H9 (cell line): Measurements from ENCODE around the gene NEGR1. TPM values are rescaled to one million over a fixed set of nuclear protein-coding genes. Genes with fewer than 3 reads are reported as not detected.

ENCODE experiments used
- DNase-seq: peaks from one replicate; pipeline ENCODE4 v3.0.0-alpha.2; 2017
- H2AFZ ChIP-seq: one replicate; pipeline ENCODE4 v1.6.1; 2013; ENCODE audit warnings: mild to moderate bottlenecking, low read length, control low read depth, moderate library complexity
- H2AK5ac ChIP-seq: 2 replicates; pipeline ENCODE4 v1.6.1; 2013; ENCODE audit warnings: low read length, control low read depth, mixed read lengths; ENCODE audit not compliant: insufficient read length
- H2BK120ac ChIP-seq: one replicate; pipeline ENCODE4 v1.6.1; 2013; ENCODE audit warnings: low read depth, mild to moderate bottlenecking, low read length, control low read depth, inconsistent platforms; ENCODE audit not compliant: poor library complexity, severe bottlenecking
- H2BK12ac ChIP-seq: 2 replicates; pipeline ENCODE4 v1.6.1; 2013; ENCODE audit warnings: low read length, control low read depth, mixed read lengths, low read depth; ENCODE audit not compliant: insufficient read length
- H2BK15ac ChIP-seq: 2 replicates; pipeline ENCODE4 v1.6.1; 2013; ENCODE audit warnings: low read depth, low read length, control low read depth
- H2BK20ac ChIP-seq: one replicate; pipeline ENCODE4 v1.6.1; 2013; ENCODE audit warnings: low read depth, mild to moderate bottlenecking, low read length, control low read depth, inconsistent platforms; ENCODE audit not compliant: poor library complexity, severe bottlenecking
- H2BK5ac ChIP-seq: 2 replicates; pipeline ENCODE4 v1.6.1; 2013; ENCODE audit warnings: low read length, control low read depth, mixed read lengths; ENCODE audit not compliant: insufficient read length
- H3K14ac ChIP-seq: 2 replicates; pipeline ENCODE4 v1.6.1; 2013; ENCODE audit warnings: low read length, control low read depth; ENCODE audit not compliant: insufficient read depth
- H3K18ac ChIP-seq: 2 replicates; pipeline ENCODE4 v1.6.1; 2013; ENCODE audit warnings: low read depth, mild to moderate bottlenecking, mixed read lengths, low read length, control low read depth; ENCODE audit not compliant: insufficient read length
- H3K23ac ChIP-seq: 2 replicates; pipeline ENCODE4 v1.6.1; 2013; ENCODE audit warnings: low read length, control low read depth, mixed read lengths, low read depth; ENCODE audit not compliant: insufficient read length
- H3K23me2 ChIP-seq: 2 replicates; pipeline ENCODE4 v1.6.1; 2013; ENCODE audit warnings: low read depth, mild to moderate bottlenecking, mixed read lengths, low read length, control low read depth; ENCODE audit not compliant: insufficient read length, poor library complexity, severe bottlenecking
- H3K27ac ChIP-seq: 2 replicates; pipeline ENCODE4 v1.5.1; 2013; ENCODE audit warnings: low read length, control low read depth, mixed read lengths, low read depth; ENCODE audit not compliant: insufficient read length
- H3K27me3 ChIP-seq: 2 replicates; pipeline ENCODE4 v1.6.1; 2013; ENCODE audit warnings: low read length, control low read depth, inconsistent platforms; ENCODE audit not compliant: insufficient read depth
- H3K4ac ChIP-seq: 2 replicates; pipeline ENCODE4 v1.6.1; 2013; ENCODE audit warnings: low read depth, mild to moderate bottlenecking, control low read depth, inconsistent platforms, low read length, moderate library complexity
- H3K4me1 ChIP-seq: 2 replicates; pipeline ENCODE4 v1.6.1; 2013; ENCODE audit warnings: low read length, control low read depth, inconsistent platforms; ENCODE audit not compliant: insufficient read depth
- H3K4me2 ChIP-seq: 2 replicates; pipeline ENCODE4 v1.6.1; 2013; ENCODE audit warnings: low read length, control low read depth, mixed read lengths; ENCODE audit not compliant: insufficient read length, insufficient read depth
- H3K56ac ChIP-seq: 2 replicates; pipeline ENCODE4 v1.6.1; 2013; ENCODE audit warnings: low read depth, mild to moderate bottlenecking, mixed read lengths, low read length, control low read depth; ENCODE audit not compliant: insufficient read length
- H3K79me1 ChIP-seq: 2 replicates; pipeline ENCODE4 v1.6.1; 2013; ENCODE audit warnings: low read depth, mild to moderate bottlenecking, moderate library complexity, low read length, control low read depth, inconsistent platforms; ENCODE audit not compliant: insufficient read depth, poor library complexity, severe bottlenecking
- H3K79me2 ChIP-seq: 2 replicates; pipeline ENCODE4 v1.6.1; 2013; ENCODE audit warnings: low read length, control low read depth, inconsistent platforms; ENCODE audit not compliant: insufficient read depth
- H3K9ac ChIP-seq: 2 replicates; pipeline ENCODE4 v1.6.1; 2013; ENCODE audit warnings: low read length, control low read depth, mixed read lengths; ENCODE audit not compliant: insufficient read length; ENCODE audit errors: extremely low read depth
- H3K9me3 ChIP-seq: one replicate; pipeline ENCODE4 v1.6.1; 2013; ENCODE audit warnings: low read depth, low read length, inconsistent platforms; ENCODE audit not compliant: control insufficient read depth
- H3T11ph ChIP-seq: one replicate; pipeline ENCODE4 v1.6.1; 2013; ENCODE audit warnings: mild to moderate bottlenecking, low read length, control low read depth, inconsistent platforms
- H4K20me1 ChIP-seq: one replicate; pipeline ENCODE4 v1.6.1; 2013; ENCODE audit not compliant: control insufficient read depth, insufficient read length, insufficient read depth
- H4K5ac ChIP-seq: 2 replicates; pipeline ENCODE4 v1.6.1; 2013; ENCODE audit warnings: low read depth, mild to moderate bottlenecking, mixed read lengths, low read length, control low read depth; ENCODE audit not compliant: insufficient read length
- H4K8ac ChIP-seq: replicated peaks from 2 replicates; pipeline ENCODE4 v1.6.1; 2013; ENCODE audit warnings: low read length, control low read depth, mixed read lengths, low read depth; ENCODE audit not compliant: insufficient read length
- H4K91ac ChIP-seq: 2 replicates; pipeline ENCODE4 v1.6.1; 2013; ENCODE audit warnings: low read depth, mild to moderate bottlenecking, moderate library complexity, mixed read lengths, low read length, control low read depth; ENCODE audit not compliant: insufficient read length
- H3K27ac Mint-ChIP-seq, 3 experiments: 2 replicates in 2 of 3; 3 replicates in 1 of 3; pipeline ENCODE4 v1.8.0; 2020 to 2021; ENCODE audit warnings: mixed read lengths in 3 of 3, mild to moderate bottlenecking in 1 of 3, moderate library complexity in 1 of 3
- H3K27me3 Mint-ChIP-seq: 2 replicates; pipeline ENCODE4 v1.8.0; 2021; ENCODE audit warnings: low read depth, mild to moderate bottlenecking, moderate library complexity, mixed read lengths
- H3K36me3 Mint-ChIP-seq, 3 experiments: 2 replicates in 2 of 3; 3 replicates in 1 of 3; pipeline ENCODE4 v1.8.0; 2020 to 2021; ENCODE audit warnings: low read depth in 3 of 3, mixed read lengths in 3 of 3; ENCODE audit not compliant: insufficient read depth in 1 of 3
- H3K4me1 Mint-ChIP-seq, 2 experiments: 2 replicates each; pipeline ENCODE4 v1.8.0; 2020; ENCODE audit warnings: mixed read lengths in 2 of 2
- H3K4me3 Mint-ChIP-seq, 2 experiments: 2 replicates in 1 of 2; 3 replicates in 1 of 2; pipeline ENCODE4 v1.8.0; 2020 to 2021; ENCODE audit warnings: mild to moderate bottlenecking in 2 of 2, mixed read lengths in 2 of 2, moderate library complexity in 1 of 2
- H3K9me3 Mint-ChIP-seq, 2 experiments: 2 replicates in 1 of 2; 3 replicates in 1 of 2; pipeline ENCODE4 v1.8.0; 2020; ENCODE audit warnings: mild to moderate bottlenecking in 2 of 2, mixed read lengths in 2 of 2, moderate library complexity in 1 of 2
- WGBS: extraction: QIAGEN DNeasy Blood & Tissue Kit; methylation state at CpG from one replicate; pipeline ENCODE4 v1.1.7; 2013; ENCODE audit warnings: missing lambda C conversion rate, low lambda C conversion rate, mixed read lengths; ENCODE audit not compliant: insufficient read length; ENCODE audit errors: extremely low coverage; 5-methylcytosine and 5-hydroxymethylcytosine counted together
- total RNA-seq: library from RNA; stranded (reverse); gene quantifications from 2 replicates; pipeline ENCODE4 v1.2.1, GENCODE V29; 2021
- TF ChIP-seq, protein P1 (sequence below): fragments of 200-600 bp; sonication (generic); conservative IDR thresholded peaks from 3 replicates; pipeline ENCODE4 v1.8.0; 2021; ENCODE audit warnings: antibody characterized with exemption, mild to moderate bottlenecking

Gene NEGR1
- total RNA-seq, 1 experiment from 2014 or later, result 0.13 TPM

- Mint-ChIP-seq H3K4me1 (peaks cover 24 to 28% of the 10 kb centered on the region in 2 experiments), H3K27me3 (peaks cover 21% of the 10 kb centered on the region), H3K9me3 (no peaks in the 10 kb centered on the region), H3K4me3 (no peak overlapping the region), H3K27ac (no peak overlapping the region), H3K36me3 (no peaks in the 10 kb centered on the region)
- Histone ChIP-seq H2BK5ac (no peak overlapping the region), H3K79me2 (no peaks in the 10 kb centered on the region), H2BK20ac (no peak overlapping the region), H3K9me3 (no peaks in the 10 kb centered on the region), H3K23ac (no peak overlapping the region), H4K8ac (no peak overlapping the region), H3T11ph (no peak overlapping the region), H3K27ac (no peak overlapping the region), H4K5ac (no peak overlapping the region), H3K4me2 (no peak overlapping the region), H2AK5ac (no peak overlapping the region), H4K20me1 (no peaks in the 10 kb centered on the region), H4K91ac (no peak overlapping the region), H3K27me3 (no peaks in the 10 kb centered on the region), H2BK120ac (no peak overlapping the region), H2BK12ac (no peak overlapping the region), H3K18ac (no peak overlapping the region), H3K4me1 (no peaks in the 10 kb centered on the region), H3K9ac (no peak overlapping the region), H3K14ac (no peak overlapping the region), H2BK15ac (no peak overlapping the region), H3K56ac (no peak overlapping the region), H2AFZ (no peak overlapping the region), H3K79me1 (no peaks in the 10 kb centered on the region), H3K4ac (no peak overlapping the region), H3K23me2 (no peaks in the 10 kb centered on the region)
- WGBS, result no CpG with 5 or more reads among the region's 2 CpGs
- TF ChIP-seq, protein P1, sequence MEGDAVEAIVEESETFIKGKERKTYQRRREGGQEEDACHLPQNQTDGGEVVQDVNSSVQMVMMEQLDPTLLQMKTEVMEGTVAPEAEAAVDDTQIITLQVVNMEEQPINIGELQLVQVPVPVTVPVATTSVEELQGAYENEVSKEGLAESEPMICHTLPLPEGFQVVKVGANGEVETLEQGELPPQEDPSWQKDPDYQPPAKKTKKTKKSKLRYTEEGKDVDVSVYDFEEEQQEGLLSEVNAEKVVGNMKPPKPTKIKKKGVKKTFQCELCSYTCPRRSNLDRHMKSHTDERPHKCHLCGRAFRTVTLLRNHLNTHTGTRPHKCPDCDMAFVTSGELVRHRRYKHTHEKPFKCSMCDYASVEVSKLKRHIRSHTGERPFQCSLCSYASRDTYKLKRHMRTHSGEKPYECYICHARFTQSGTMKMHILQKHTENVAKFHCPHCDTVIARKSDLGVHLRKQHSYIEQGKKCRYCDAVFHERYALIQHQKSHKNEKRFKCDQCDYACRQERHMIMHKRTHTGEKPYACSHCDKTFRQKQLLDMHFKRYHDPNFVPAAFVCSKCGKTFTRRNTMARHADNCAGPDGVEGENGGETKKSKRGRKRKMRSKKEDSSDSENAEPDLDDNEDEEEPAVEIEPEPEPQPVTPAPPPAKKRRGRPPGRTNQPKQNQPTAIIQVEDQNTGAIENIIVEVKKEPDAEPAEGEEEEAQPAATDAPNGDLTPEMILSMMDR, result no peak
- no peak for DNase-seq
Measured at GRCh38 chr1:71465093-71465492, 817.2 kb downstream of the NEGR1 start.
